ENCODE results near the gene COX7A2L.

- TF ChIP-seq TAF1 (IDR thresholded peaks at IDR 0.05; ENCODE audit: low read depth, low read length) (no peak), POLR2A (IDR thresholded peaks at IDR 0.05; ENCODE audit: control extremely low read depth in 1 of 2, low read depth in 2 of 2, low read length in 2 of 2) (no peak), YY1 (IDR thresholded peaks at IDR 0.05; ENCODE audit: low read depth, low read length) (no peak), RFX5 (IDR thresholded peaks at IDR 0.05; ENCODE audit: borderline replicate concordance, low read depth, low read length) (no peak), CTCF (IDR thresholded peaks at IDR 0.05; ENCODE audit: control extremely low read depth in 1 of 3, insufficient read depth in 1 of 3, low read depth in 1 of 3, low read length in 3 of 3) (no peak), KDM5A (IDR thresholded peaks at IDR 0.05; ENCODE audit: low read length) (no peak), SUZ12 (IDR thresholded peaks at IDR 0.05; ENCODE audit: low read length) (no peak), GTF2F1 (IDR thresholded peaks at IDR 0.05; ENCODE audit: borderline replicate concordance, low read depth, low read length) (no peak), EZH2 (IDR thresholded peaks at IDR 0.05; ENCODE audit: low read depth, low read length, severe bottlenecking) (no peak), SP1 (IDR thresholded peaks at IDR 0.05; ENCODE audit: low read depth, low read length) (no peak), ATF3 (IDR thresholded peaks at IDR 0.05; ENCODE audit: insufficient read depth, low read depth, low read length) (no peak), ASH2L (IDR thresholded peaks at IDR 0.05; ENCODE audit: low read length) (no peak)
These were observed 53.8 kb downstream of the COX7A2L start for GRCh38 chr2:42307180-42307579.

Data from H1 (cell line).